KMS-11 (cell line): ENCODE data around the gene PES1.

Experiments
- H2AFZ ChIP-seq: fragments of 200-600 bp; sonication (generic); 2 replicates; pipeline ENCODE4 v1.6.1; 2016; ENCODE audit warnings: antibody characterized with exemption, mixed run types, low read depth
- H3K27ac ChIP-seq: fragments of 200-600 bp; sonication (generic); 2 replicates; pipeline ENCODE4 v1.6.1; 2016; ENCODE audit warnings: mild to moderate bottlenecking, mixed run types
- H3K27me3 ChIP-seq: fragments of 200-600 bp; sonication (generic); 2 replicates; pipeline ENCODE4 v1.6.1; 2017; ENCODE audit warnings: mild to moderate bottlenecking, low read depth, mixed run types, moderate library complexity; ENCODE audit not compliant: insufficient read depth
- H3K36me3 ChIP-seq: fragments of 200-600 bp; sonication (generic); 2 replicates; pipeline ENCODE4 v1.6.1; 2017; ENCODE audit warnings: mild to moderate bottlenecking, mixed run types; ENCODE audit not compliant: insufficient read depth
- H3K4me1 ChIP-seq: fragments of 200-600 bp; sonication (generic); 2 replicates; pipeline ENCODE4 v1.6.1; 2016; ENCODE audit warnings: mild to moderate bottlenecking, low read depth, mixed run types; ENCODE audit not compliant: poor library complexity, severe bottlenecking
- H3K4me2 ChIP-seq: fragments of 200-600 bp; sonication (generic); 2 replicates; pipeline ENCODE4 v1.7.0; 2016; ENCODE audit warnings: mild to moderate bottlenecking, mixed run types
- H3K4me3 ChIP-seq: fragments of 200-600 bp; sonication (generic); IDR thresholded peaks from 2 replicates; pipeline ENCODE4 v1.6.1; 2017; ENCODE audit warnings: low read depth, low read length, mixed read lengths; ENCODE audit not compliant: insufficient read depth
- H3K79me2 ChIP-seq: fragments of 200-600 bp; sonication (generic); 2 replicates; pipeline ENCODE4 v1.6.1; 2016; ENCODE audit warnings: low read depth, mixed run types; ENCODE audit not compliant: insufficient read depth
- H3K9ac ChIP-seq: fragments of 200-600 bp; sonication (generic); 2 replicates; pipeline ENCODE4 v1.6.1; 2016; ENCODE audit warnings: mild to moderate bottlenecking, mixed run types
- H4K20me1 ChIP-seq: fragments of 200-600 bp; sonication (generic); 2 replicates; pipeline ENCODE4 v1.6.1; 2016; ENCODE audit warnings: mild to moderate bottlenecking, mixed run types; ENCODE audit not compliant: insufficient read depth
- CTCF ChIP-seq: fragments of 200-600 bp; sonication (generic); conservative IDR thresholded peaks from 2 replicates; pipeline ENCODE4 v1.6.1; 2017; ENCODE audit warnings: low read depth, mild to moderate bottlenecking, antibody characterized with exemption, low read length, moderate library complexity, mixed read lengths

Gene PES1

GRCh38 chr22:30591588-30592359, at the start of gene PES1:
Gene PES1, minus strand, starts transcription at chr22:30591910. Its CDS starts 77 bp downstream, at chr22:30591833.
- Histone ChIP-seq H3K27me3 (peaks cover 16% of the 10 kb centered on the region; the same call in 1 of the 2 replicates), H3K9ac (peak within 1 kb of the TSS; percentile 80), H4K20me1 (no peaks in the 10 kb centered on the region), H3K4me3 (peak within 1 kb of the TSS; percentile 69), H3K79me2 (peaks cover 30% of the 10 kb centered on the region), H2AFZ (peak within 1 kb of the TSS; percentile 37; the same call in 1 of the 2 replicates), H3K4me2 (peak within 1 kb of the TSS; percentile 96), H3K4me1 (peaks cover 15% of the 10 kb centered on the region), H3K27ac (peak within 1 kb of the TSS; percentile 81), H3K36me3 (peaks cover 14% of the 10 kb centered on the region; the same call in 1 of the 2 replicates)
- no peak for TF ChIP-seq CTCF

GRCh38 chr22:30640839-30641430, 49.2 kb upstream of the PES1 start:
- no peak overlapping the region for H3K4me2 ChIP-seq
- H3K4me1 ChIP-seq, result peaks cover 13% of the 10 kb centered on the region
- no peaks in the 10 kb centered on the region for H3K27me3 ChIP-seq

GRCh38 chr22:30640361-30640760, 48.7 kb upstream of the PES1 start:
- no peak overlapping the region for H3K4me2 ChIP-seq
- no peaks in the 10 kb centered on the region for H3K27me3 ChIP-seq
- no peak overlapping the region for H2AFZ ChIP-seq
- H3K79me2 ChIP-seq, result no peaks in the 10 kb centered on the region
- peaks cover 13% of the 10 kb centered on the region for H3K4me1 ChIP-seq
- H3K4me3 ChIP-seq, result no peak overlapping the region
- no peaks in the 10 kb centered on the region for H3K36me3 ChIP-seq
- TF ChIP-seq CTCF, result no peak
- H3K27ac ChIP-seq, result no peak overlapping the region
- H4K20me1 ChIP-seq, result no peaks in the 10 kb centered on the region
- no peak overlapping the region for H3K9ac ChIP-seq

More at GRCh38 chr22:30640839-30641430, 49.2 kb upstream of the PES1 start:
- Histone ChIP-seq H3K36me3 (no peaks in the 10 kb centered on the region), H2AFZ (no peak overlapping the region), H4K20me1 (no peaks in the 10 kb centered on the region), H3K79me2 (no peaks in the 10 kb centered on the region), H3K9ac (no peak overlapping the region), H3K4me3 (no peak overlapping the region), H3K27ac (no peak overlapping the region)
- no peak for TF ChIP-seq CTCF

DNA sequence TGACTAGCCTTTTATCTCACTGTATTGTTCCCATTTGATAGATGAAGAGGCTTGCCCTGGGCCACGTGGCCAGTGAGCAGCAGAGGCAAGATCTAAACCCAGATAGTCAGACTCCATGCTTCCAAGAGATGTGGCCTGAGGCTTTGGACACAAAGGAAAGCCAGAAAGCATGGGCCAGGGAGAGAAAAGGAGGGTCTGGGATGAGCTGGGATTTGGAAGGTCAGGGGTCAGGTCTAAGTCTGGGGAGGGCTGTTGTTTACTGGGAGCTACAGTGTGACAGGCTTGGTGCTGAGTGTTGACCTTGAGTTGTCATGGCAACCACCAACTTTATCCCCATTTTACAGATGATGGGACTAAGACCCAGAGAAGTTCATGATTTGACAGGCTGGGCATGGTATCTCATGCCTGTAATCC, 46.0 kb upstream of the PES1 start:
- H3K4me1 ChIP-seq, result peaks cover 22% of the 10 kb centered on the region
- no peaks in the 10 kb centered on the region for H3K79me2 ChIP-seq
- H3K36me3 ChIP-seq, result no peaks in the 10 kb centered on the region
- H3K4me3 ChIP-seq, result no peak overlapping the region
- no peak overlapping the region for H3K27ac ChIP-seq
- no peaks in the 10 kb centered on the region for H3K27me3 ChIP-seq
- H2AFZ ChIP-seq, result no peak overlapping the region
- H4K20me1 ChIP-seq, result no peaks in the 10 kb centered on the region
- peak overlapping the region; percentile 99 for H3K4me2 ChIP-seq
- H3K9ac ChIP-seq, result no peak overlapping the region
- no peak for TF ChIP-seq CTCF
